HG02973 (cell line): Measurements from ENCODE around the gene MTMR4.
"Not testable (repeated sequence)": the region's sequence is repeated elsewhere in the genome, so short reads cannot be mapped to it uniquely, and the experiment has no call there.

Experiments used
- ATAC-seq: cut with Tn5 transposase; IDR thresholded peaks from one replicate; pipeline ENCODE4 v1.9.1; 2021; ENCODE audit warnings: moderate library complexity; ENCODE audit not compliant: unreplicated experiment

The MTMR4 gene

DNA sequence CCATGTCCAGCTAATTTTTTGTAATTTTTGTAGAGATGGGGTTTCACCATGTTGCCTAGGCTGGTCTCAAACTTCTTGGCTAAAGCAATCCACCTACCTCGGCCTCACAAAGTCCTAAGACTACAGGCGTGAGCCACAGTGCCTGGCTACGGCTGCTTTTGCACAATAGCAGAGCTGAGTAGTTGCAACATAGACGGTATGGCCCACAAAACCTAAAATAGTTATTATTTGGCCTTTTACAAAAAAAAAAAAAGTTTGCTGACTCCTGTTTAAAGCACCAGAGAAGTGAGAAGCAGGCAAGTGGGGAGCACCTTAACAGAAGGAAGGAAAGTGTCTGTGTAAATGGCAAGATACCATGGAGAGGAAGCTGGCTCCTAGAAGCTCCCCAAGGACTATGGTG lies 20.9 kb downstream of the MTMR4 start:
- ATAC-seq: no peak

DNA sequence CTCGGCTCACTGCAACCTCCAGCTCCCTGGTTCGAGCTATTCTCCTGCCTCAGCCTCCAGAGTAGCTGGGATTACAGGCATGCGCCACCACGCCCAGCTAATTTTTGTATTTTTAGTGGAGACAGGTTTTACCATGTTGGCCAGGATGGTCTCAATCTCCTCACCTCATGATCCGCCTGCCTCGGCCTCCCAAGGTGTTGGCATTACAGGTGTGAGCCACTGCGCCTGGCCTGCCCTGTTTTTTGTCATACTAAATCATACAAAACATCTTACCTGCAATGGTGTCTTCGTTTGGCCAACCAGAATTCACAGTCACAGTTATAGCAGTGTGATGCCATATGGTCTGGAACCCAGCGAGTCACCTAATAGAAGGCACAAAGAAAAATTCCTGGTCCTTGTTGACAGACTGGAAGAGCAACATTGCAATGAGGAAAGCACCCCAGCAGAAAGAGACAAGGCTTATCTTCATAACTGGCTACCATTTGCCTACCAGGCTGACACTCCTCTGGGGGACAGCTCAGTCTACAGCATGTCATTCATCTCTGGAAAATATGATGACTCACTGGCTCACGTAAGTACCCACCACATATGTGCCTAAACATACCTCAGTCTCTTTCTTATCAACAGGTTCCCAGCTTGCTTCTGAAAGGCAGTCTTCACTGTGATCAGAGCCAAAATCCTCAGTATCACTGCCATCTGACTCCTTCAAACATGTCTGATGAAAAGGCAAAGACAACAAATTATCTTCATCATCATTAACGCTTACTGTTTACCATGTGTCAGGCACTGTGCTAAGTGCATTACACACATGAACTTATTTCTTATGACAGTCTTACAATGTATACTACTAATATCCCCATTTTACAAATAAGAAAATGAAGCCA lies 22.0 kb downstream of the MTMR4 start:
- no peak for ATAC-seq

DNA sequence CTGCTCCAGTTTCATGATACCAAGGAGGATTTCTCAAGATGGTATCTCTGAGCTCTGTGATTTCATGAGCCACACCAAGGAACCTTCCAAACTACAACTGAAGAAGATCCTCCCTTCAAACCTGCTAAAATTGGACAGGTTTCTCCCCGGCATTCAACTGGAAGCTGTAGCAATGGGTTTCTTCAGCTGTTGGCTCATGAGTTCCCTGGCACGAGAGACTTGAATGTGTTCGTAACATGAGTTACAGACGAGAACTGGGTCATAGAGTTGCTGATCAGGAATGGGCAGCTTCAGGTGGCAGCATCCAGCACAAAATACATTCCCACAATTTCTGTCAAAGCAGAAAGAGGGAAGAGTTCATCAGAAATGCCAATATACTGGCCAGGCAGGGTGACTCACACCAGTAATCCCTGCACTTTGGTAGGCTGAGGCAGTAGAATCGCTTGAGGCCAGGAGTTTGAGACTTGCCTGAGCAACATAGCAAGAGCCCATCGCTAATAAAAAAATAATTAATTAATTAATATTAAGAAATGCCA lies 22.9 kb downstream of the MTMR4 start:
- ATAC-seq: no peak

DNA sequence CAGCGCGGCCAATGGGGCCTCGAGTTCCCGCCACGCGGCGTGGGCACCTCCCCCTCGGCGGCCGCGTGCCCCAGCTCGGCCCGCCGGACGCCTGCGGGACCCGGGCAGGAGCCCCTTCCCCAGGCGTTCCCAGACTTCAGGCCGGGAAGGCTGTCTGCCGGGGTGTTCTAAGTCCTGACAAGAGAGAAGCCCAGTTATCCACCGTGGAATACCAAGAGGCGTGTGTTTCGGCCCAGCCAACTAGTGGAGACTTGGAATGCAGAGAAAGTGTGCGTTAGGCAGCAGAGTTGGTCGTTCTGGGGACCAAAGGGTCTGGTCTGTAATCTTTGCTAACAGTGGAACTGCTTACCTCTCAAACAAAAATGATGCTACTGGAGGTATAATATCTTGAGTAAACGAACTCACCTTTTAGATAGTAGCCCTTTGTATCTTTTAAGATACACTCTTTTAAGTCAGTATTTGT lies 26.0 kb downstream of the MTMR4 start:
- ATAC-seq: no peak

GRCh38 chr17:58487589-58488427 lies 26.6 kb downstream of the MTMR4 start, which contains the start of gene HSF5:
TSS of gene HSF5 (minus strand) at chr17:58488408. CDS start at chr17:58488274, 134 bp downstream.
- no peak for ATAC-seq

DNA sequence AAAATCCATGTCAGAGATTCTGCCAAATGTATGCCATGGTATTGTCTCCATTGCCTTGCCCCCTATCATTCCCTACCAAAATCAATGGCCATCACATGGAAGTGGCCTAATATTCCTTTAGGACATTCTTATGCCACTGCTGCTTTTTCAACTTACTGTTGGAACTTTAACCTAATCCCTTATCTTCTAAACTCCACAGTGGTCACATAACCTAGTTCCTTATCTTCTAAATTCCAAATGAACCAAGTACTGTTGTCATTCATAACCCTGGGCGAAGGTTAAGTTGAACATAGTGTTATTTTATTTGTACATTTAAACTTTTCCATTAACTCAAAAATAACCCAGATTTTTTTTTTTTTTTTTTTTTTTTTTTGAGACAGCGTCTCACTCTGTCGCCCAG lies 29.8 kb downstream of the MTMR4 start:
- ATAC-seq: no peak

DNA sequence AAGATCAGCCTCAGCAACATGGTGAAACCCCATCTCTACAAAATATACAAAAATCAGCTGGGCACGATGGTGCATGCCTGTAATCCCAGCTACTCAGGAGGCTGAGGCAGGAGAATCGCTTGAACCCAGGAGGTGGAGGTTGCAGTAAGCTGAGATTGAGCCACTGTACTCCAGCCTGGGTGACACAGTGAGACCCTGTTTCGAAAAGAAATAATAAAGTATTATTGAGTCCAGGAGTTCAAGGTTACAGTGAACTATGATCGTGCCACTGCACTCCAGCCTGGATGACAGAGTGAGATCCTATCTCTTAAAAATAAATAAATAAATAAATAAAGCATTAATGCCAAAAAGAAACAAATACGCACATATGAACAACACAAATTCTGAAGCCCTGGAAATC lies 32.6 kb downstream of the MTMR4 start:
- ATAC-seq: not testable (repeated sequence)

- ATAC-seq: no peak
Measured at GRCh38 chr17:58480090-58480489, 34.3 kb downstream of the MTMR4 start.

GRCh38 chr17:58476812-58477211 lies 37.6 kb downstream of the MTMR4 start:
- ATAC-seq: no peak

DNA sequence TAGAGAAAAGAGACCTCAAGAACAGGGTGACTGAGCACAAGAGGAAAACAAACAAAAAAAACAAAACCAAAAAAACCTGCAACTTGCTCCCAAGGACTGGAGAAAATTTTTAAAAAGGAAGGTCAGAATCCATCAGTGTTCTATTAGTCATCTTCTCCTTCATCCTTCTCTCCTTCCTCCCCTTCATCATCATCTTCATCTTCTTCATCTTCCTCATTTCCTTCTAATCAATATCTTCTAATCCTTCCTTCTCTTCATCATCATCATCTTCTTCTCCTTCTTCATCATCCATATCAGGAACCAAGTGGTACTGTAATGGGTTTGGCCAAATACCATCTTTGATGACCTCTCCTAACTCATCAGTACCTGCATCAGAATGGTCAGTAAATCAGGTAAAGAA lies 38.5 kb downstream of the MTMR4 start:
- ATAC-seq: no peak

GRCh38 chr17:58470356-58470755 lies 44.1 kb downstream of the MTMR4 start:
- ATAC-seq: no peak

- ATAC-seq: no peak
Measured at GRCh38 chr17:58468944-58469343, 45.5 kb downstream of the MTMR4 start.

DNA sequence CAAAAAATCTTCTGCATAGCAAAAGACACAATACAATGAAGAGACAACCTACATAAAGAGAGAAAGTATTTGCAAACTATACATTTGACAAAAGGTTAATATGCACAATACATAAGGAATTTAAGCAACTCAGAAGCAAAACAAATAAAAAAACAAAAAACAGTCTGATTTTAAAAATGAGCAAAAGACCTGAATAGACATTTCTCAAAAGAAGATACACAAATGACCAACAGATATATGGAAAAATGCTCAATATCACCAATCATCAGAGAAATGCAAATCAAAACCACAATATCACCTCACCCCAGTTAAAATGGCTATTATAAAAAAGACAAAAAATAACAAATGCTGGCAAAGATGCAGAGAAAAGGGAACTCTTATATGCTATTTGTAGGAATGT lies 58.9 kb downstream of the MTMR4 start:
- ATAC-seq: no peak

- no peak for ATAC-seq
Measured at GRCh38 chr17:58452738-58453137, 61.7 kb downstream of the MTMR4 start.

DNA sequence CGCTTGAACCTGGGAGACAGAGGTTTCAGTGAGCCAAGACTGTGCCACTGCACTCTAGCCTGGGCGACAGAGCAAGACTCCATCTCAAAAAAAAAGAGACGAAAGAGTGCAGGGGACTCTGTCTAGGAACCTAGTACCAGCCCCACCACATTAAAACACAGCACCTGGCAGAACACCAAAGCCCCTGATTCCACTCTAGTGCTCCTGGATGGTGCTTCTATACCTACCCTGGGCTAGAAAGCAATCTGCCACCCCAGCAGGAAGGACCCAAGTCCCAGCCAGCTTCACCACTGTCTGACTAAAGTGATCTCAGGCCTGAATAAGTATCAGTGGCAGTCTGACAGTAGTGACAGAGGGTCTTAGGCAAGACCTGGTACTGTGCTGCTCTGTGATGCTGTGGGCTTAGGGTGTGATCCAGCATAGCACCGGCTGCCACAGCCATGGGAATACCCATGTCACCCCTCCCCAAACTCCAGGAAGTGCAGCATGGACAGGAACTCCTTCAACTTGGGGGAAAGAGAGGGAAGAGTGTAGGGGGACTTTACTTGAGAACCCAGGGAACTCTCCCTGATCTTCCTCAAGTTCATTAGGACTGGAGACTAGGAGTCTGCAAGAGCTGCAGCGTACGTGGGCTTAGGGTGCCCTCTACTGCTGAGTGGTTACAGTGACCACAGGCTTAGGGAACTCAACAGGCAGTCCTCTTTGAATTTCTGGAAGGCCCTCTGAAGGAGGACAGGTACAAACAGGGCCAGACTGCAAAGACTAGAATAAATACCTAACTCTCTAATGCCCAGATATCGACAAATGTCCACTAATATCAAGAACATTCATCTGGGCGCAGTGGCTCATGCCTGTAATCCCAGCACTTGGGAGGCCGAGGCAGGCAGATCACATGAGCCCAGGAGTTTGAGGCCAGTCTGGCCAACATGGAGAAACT lies 67.1 kb downstream of the MTMR4 start:
- no peak for ATAC-seq

- no peak for ATAC-seq
Measured at GRCh38 chr17:58446086-58446485, 68.4 kb downstream of the MTMR4 start.
